ENCODE results near the gene FTL.

The FTL gene

DNA sequence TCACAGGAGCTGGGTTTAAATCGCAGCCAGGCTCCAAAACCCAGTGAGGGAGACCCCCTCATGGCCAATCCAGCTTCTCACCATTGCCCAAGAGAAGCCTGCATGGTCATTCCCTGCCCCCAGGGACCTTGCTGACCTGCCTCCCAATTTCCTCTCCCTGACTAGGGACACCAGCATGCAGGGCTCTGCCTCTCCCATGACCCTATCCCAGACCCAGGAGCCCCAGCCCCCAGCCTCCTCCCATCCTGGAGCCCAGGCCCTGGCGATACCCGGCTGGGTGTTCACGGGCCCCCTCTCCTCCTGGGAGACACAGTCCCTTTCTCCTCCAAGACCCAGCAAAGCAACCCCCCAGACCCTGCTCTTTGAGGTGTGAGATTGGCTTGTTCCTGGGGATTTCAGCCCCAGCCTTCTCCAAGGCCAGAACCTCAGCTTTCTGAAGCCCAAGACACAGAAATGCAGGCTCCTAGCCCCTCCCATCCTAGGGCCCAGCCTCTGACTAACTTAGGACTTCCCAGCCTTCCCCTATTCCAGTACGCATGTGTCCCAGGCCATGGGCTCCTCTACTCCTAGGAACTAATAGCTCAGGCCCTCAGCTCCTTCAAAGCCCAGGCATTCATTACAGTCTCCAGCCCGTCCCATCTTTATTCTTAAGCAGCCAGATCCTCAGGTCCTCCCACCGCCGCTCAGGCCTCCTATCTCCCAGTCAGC lies 26.9 kb downstream of the FTL start:
- no peak for DNase-seq (ENCODE audit: low read depth, low spot score)

DNA sequence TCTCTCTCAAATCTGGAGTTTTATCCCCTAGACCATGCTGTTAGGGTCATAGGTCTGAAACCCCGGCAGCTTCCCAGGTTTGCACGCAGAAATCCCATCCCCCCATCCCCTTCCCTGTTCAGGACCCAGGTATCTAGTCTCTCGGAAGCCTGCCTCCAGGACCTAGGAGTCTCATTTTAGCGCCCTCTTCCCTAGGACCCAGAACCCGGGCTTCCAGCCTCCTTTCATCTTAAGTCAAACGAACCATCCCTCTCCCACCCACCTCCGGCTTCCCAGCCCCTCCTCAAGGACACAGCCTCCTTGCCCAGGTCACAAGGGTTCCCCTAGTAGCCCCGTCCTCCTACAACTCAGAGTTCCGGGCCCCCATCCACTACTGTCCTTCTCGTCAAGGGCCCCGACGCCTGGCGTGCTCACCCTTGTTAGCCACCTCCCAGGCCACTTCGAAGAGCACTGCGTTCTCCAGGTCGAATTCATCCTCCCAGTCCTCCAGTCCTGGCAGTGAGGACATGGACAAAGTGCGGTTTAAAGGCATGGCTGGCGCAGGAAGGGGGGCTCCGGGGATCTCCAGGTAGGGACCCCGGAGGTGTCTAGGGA lies 27.6 kb downstream of the FTL start:
- no peak for DNase-seq (ENCODE audit: low read depth, low spot score)

DNA sequence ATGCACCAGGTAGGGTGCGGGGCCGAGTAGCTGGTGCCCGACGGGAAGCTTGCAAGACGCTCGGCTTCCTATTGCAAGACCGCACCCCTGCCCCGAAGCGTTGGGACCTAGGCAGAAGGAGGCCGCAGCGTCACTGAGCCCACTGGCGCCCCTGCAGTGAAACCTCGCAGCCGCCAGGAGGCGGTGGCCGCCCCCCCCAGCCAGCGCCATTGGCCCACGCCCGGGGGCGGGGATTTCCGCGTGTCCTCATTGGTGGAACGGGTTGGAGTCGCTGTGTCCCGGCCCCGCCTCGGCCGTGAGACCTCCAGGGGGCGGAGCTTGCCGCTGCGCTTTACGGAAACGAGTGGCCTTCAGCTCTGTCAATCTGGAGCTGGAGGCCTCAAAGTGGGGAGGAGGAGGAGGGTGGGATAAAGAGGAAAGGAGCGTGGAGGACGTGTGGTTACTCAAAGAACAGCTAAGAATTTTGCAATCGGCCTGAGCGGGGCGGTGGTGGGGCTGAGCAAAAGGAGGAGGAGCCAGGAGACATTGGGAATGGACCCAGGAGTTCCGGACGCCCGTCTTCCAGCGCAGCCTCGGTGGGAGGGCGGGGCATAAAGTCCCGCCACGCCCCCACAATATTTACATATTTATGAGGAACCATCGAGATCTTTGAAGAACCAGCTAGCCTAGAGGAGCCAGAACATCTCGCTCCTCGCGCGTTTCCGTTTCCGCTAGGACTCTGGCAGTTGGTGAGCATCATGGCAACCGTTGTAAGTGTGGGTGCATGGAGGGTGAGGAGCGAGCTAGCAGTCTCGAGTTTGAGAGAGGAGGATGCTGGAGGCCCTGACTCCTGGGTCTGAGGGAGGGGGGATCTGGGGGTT lies 28.3 kb downstream of the FTL start, which contains the start of the genes GYS1 and RUVBL2:
TSS of gene GYS1 (minus strand) at position 135 of the 860 bp plus-strand sequence. CDS start 197 bp downstream, outside the sequence.
TSS of gene RUVBL2 (plus strand) at position 713 of the 860 bp plus-strand sequence. CDS start at position 738, 25 bp downstream.
- DNase-seq (ENCODE audit: low read depth, low spot score), result peak; percentile 98

DNA sequence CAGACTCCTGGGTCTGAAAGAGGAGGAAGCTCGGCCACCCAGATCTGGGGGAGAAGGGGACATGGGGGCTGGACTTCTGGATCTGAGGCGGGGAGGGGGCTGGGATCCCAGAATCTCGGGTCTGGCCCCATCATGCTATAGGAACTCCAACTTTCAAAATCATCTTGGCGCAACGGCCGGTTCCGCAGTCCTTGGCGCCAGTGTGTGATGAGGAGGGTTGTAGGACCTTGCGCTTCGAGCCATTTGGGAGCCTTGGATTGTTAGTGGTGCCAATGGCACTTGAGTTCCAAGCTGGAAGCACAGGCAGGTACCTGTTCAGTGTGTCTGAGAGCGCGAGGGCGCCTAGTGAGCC lies 28.9 kb downstream of the FTL start:
- DNase-seq (ENCODE audit: low read depth, low spot score), result no peak

DNA sequence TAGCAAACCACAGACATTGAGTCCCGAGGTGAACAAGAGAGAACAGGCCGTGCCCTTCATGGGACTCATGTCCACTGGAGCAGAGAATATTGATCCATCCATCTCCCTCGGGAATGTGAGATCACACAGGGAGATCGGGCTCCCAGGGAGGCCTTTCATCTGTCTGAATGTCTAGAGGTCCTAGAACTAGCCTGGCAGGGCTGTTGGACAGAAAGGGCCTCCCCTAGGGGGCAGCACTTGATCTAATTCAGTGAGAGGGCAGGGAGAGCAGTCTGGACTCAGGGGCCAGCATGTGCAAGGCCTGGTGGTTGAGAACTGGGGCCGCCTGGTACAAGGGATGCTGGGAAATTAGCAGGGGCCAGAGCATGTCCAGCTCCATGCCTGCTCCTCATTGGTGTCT lies 32.9 kb downstream of the FTL start:
- no peak for DNase-seq (ENCODE audit: low read depth, low spot score)

DNA sequence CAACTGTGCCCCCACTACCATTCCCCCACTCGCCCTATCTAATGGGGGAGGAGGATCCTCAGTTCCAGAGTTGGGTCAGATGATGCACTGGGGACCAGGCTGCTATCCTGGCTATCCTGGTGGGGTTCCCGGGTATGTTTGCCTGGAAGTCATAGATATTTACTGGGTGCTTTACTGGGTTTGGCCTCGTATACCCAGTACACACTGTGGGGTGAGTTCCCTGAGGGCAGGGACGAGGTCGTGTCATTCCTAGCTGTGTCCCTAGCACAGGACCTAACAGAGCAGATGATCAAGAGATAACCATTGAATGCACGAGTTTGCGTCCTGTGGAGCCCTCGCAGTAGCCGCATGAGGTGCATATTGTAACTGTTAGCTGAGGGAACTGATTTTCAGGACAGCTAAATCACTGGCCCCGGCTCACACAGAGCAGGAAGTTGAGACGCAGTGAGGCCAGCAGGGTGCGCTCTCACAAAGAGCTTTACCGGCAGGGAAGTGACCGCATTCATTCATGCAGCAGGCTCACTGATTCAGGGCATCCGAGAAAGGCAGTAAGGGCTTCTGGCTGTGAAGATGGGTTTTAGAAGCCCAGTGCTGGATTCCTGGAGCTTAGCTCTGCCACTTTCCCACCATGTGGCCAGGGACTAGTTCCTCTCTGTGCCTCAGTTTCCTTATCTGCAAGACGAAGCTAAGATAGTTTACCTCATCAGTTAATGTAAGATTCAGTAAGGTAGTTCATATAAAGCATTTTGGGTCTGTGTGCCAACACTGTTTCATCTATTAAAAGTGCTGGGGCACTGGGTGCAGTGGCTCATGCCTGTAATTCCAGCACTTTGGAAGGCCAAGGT lies 34.6 kb downstream of the FTL start:
- no peak for DNase-seq (ENCODE audit: low read depth, low spot score)

DNA sequence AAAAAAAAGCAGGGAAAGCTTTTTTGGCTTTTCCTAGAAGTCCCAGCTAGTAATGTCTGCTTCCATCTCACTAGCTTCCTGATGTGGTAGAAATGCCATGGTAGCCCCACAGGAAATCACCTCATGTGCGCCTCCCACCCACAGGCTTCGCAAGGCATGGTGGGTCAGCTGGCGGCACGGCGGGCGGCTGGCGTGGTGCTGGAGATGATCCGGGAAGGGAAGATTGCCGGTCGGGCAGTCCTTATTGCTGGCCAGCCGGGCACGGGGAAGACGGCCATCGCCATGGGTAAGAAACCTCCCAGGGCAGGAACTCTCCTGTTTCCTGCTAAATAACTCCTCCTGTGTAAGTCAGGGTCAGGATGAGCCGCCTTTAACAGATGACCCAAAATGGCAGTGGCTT lies 39.0 kb downstream of the FTL start:
- DNase-seq (ENCODE audit: low read depth, low spot score), result no peak

DNA sequence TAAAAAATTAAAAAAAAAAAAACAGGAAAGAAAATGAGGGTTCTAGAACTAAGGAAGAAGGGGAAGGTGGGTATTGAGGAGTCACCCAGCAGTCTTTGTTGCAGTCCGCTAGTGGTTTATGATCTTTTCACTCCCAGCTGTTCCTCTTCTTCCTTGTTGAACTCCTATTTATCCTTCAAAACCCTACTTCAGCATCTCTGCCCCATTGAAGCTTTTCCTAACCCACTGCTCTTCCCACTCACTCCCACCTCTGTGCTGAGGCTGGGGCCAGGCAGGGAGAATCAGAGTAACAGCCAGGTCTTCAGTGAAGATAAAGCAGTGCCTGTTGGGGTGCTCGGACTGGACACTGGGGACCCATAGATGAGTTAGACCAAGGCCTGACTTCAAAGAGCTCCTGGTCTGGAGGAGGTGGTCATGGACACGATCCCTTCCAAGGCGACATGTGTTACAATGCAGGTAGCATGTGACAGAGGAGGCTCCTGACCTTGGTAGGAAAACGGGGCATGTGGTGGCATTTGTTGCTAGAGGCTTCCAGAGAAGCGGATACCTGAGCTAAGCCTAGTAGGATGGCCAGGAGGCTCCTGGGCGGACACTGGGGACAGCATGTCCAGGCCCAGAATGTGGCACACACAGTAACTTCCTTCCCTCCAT lies 40.0 kb downstream of the FTL start:
- no peak for DNase-seq (ENCODE audit: low read depth, low spot score)

DNA sequence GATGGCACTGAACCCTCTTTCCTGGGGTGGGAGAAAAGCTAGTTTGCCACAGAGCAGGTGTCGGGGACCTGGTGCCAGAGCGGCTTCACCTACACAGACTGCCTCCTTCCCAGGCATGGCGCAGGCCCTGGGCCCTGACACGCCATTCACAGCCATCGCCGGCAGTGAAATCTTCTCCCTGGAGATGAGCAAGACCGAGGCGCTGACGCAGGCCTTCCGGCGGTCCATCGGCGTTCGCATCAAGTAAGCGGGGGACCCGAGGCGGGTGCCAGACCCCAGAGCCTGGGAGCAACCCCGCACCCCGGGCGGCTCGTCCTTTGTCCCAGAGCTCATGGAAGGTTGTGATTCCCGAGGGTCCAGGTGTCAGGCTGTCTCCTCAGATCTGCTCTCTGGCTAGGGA lies 41.8 kb downstream of the FTL start:
- DNase-seq (ENCODE audit: low read depth, low spot score), result no peak

DNA sequence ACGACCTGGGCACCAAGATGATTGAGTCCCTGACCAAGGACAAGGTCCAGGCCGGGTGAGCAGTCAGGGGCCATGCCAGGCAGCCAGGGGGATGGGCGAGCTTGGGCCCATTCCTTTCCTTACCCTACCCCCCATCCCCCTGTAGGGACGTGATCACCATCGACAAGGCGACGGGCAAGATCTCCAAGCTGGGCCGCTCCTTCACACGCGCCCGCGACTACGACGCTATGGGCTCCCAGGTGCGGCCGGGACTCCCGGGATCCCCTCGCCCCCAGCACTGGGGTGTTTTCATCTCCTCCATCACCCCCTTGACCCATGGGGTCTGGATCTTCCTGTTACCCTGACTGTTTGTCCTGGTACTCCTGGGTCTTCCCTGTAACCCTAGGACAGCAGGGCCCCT lies 44.7 kb downstream of the FTL start:
- no peak for DNase-seq (ENCODE audit: low read depth, low spot score)

DNA sequence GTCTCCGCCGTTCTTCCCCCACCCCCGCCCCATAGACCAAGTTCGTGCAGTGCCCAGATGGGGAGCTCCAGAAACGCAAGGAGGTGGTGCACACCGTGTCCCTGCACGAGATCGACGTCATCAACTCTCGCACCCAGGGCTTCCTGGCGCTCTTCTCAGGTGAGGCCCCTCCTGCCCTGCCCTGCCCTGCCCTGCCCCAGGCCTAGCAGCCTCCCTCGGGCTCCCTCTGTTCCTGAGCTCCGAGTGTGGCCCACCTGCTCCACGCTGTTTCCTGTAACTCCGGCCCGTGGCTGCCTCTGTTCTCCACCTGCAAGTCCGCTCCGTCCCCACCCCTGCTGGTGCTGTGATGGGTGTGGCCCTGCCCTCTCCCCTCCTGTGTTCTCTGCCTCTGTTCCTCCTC lies 45.3 kb downstream of the FTL start:
- DNase-seq (ENCODE audit: low read depth, low spot score), result no peak

DNA sequence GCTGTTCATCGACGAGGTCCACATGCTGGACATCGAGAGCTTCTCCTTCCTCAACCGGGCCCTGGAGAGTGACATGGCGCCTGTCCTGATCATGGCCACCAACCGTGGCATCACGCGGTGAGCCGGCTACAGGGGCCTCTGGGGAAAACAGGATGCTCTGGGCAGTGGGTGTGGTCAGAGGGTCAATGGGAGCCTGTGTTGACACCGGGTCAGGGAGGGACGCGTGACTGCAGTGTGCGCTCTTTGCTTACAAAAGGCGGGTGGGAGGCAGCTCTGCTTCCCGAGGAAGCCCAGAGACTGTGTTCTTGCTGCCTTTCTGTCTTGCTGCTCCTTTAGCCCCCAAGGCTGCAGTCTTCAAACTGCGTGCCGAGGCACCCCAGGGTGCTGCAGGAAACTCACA lies 46.1 kb downstream of the FTL start:
- no peak for DNase-seq (ENCODE audit: low read depth, low spot score)

DNA sequence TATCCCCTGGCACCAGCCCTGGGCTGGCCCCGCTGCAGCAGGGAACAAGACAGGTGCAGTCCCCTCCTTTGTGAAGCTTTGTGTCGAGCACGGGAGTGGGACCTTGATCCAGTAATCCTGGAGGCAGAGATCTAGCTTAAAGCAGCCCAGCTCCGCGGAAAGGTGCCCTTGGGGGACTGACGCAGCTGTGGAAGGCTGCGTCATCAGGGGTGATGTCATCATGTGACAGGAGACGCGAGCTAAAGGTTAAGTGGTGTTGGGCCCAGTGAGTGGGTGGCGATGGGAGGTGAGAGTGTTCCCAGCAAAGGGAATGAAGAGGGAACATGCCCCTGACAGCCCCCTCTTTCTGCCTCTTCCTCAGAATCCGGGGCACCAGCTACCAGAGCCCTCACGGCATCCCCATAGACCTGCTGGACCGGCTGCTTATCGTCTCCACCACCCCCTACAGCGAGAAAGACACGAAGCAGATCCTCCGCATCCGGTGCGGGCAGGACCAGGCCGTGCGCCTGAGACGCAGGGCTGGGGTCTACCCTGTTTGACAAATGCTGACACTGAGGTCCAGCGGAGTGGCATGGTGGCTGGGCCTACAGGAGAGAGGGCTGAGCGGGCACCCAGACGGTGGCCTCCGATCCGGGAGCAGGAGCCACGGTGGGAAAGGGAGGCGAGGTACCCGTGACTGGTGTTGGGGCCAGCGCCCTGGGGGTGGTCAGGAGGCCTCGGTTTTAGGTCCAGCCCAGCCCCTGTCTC lies 49.2 kb downstream of the FTL start:
- no peak for DNase-seq (ENCODE audit: low read depth, low spot score)

DNA sequence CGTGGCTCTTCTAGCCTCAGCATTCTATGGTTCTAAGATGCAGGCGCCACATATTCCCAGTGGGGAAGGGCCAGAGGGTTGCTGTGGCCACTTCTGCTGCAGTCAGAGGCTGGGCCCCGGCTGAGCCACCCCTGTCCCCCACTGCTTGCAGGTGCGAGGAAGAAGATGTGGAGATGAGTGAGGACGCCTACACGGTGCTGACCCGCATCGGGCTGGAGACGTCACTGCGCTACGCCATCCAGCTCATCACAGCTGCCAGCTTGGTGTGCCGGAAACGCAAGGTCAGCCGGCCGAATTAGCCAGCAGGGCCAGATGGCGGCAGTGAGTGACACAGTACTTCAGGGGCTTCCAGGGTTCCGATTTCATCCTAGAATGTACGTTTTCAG lies 49.8 kb downstream of the FTL start:
- no peak for DNase-seq (ENCODE audit: low read depth, low spot score)

DNA sequence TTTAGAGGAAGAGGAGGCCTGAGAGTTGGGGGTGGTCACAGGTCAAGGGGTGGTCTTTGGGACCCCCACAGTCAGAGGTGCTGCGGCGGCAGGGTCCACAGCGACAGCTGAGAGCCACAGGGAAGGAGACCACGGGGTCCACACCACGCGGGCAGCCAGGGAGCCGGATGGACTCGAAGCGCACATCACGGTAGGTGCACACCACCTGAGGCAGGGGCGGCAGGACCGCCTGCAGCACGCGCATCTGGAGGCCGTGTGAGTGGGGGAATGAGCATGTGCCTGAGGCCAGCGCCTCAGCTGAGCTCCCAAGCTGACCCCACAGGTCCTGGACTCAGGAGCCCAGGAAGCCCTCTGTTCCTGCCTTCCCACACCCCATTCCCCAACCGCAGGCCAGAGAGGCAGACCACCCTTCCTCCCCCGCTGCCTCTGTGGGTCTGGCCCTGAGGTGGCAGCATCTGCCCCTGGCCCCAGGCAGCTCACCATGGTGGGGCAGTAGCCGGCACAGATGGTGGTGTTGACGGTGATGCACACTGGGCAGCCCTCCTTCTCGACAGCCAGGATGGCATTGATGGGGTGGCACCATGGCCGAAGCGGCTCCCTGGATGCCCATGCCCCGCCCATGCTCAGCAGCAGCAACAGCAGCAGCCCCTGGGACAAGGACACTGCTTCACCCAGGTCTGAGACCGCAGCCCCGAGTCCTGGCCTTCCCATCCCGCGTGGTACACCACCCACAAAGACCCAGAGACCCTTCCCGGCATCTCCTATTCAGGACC lies 51.1 kb downstream of the FTL start:
- no peak for DNase-seq (ENCODE audit: low read depth, low spot score)
